AG04449 (cell line): ENCODE measurements around the gene GPC4.

ENCODE experiments used
- CTCF ChIA-PET: fragments of 350-600 bp; formaldehyde crosslinking; extraction: SDS; loops from one replicate; lab custom pipeline; 2021; ENCODE audit warnings: antibody characterized with exemption; lab: Yijun Ruan, JAX
- POLR2A ChIA-PET: fragments of 400-600, 350-600 bp; formaldehyde crosslinking; extraction: SDS; loops from one replicate; lab custom pipeline; 2020; ENCODE audit warnings: antibody characterized with exemption, inconsistent platforms; lab: Yijun Ruan, JAX
- DNase-seq: peaks from one replicate; pipeline ENCODE4 v3.0.0-alpha.2; 2010; ENCODE audit warnings: low read depth, low spot score
- H3K4me3 ChIP-seq: 2 replicates; pipeline ENCODE4 v1.5.1; 2011; ENCODE audit warnings: low read depth, mild to moderate bottlenecking, control low read depth, low read length
- CTCF ChIP-seq: IDR thresholded peaks from one replicate; pipeline ENCODE4 v1.5.1; 2011; ENCODE audit warnings: mild to moderate bottlenecking, moderate library complexity, low read length, control low read depth, inconsistent platforms; ENCODE audit not compliant: insufficient read depth; ENCODE audit errors: missing control alignments

Gene GPC4

GRCh38 chrX:133308499-133308897 is 106.8 kb downstream of the GPC4 start:
- POLR2A ChIA-PET, result no interaction called here
- TF ChIP-seq CTCF, result no peak
- H3K4me3 ChIP-seq, result no peak overlapping the region
- CTCF ChIA-PET, result no interaction called here
- no peak for DNase-seq

- no peak for TF ChIP-seq CTCF
- ChIA-PET POLR2A (no interaction called here), CTCF (no interaction called here)
- no peak for DNase-seq
- H3K4me3 ChIP-seq, result no peak overlapping the region
Measured at GRCh38 chrX:133307637-133308498, 107.4 kb downstream of the GPC4 start.

- ChIA-PET POLR2A (no interaction called here), CTCF (no interaction called here)
- no peak for DNase-seq
- no peak for TF ChIP-seq CTCF
- H3K4me3 ChIP-seq, result no peak overlapping the region
Measured at GRCh38 chrX:133307094-133307493, 108.2 kb downstream of the GPC4 start.

GRCh38 chrX:133306316-133306715 is 109.0 kb downstream of the GPC4 start:
- TF ChIP-seq CTCF, result no peak
- H3K4me3 ChIP-seq, result no peak overlapping the region
- no peak for DNase-seq
- ChIA-PET POLR2A (no interaction called here), CTCF (no interaction called here)

GRCh38 chrX:133305348-133305747 is 109.9 kb downstream of the GPC4 start:
- ChIA-PET CTCF (no interaction called here), POLR2A (no interaction called here)
- no peak for TF ChIP-seq CTCF
- no peak for DNase-seq
- H3K4me3 ChIP-seq, result no peak overlapping the region

- peak; percentile 26 for DNase-seq
- CTCF ChIA-PET, result no interaction called here
- no peak overlapping the region for H3K4me3 ChIP-seq
- no peak for TF ChIP-seq CTCF
- POLR2A ChIA-PET, result no interaction called here
Measured at GRCh38 chrX:133302775-133303445, 112.4 kb downstream of the GPC4 start.
